Left lung (tissue), 10 donors: ENCODE measurements around the gene FREM1. TPM values are rescaled to one million over a fixed set of nuclear protein-coding genes. Genes with fewer than 3 reads are reported as not detected.

ENCODE experiments used
- ATAC-seq: fragments of 200-7000 bp; cut with Tn5 transposase; one replicate; pipeline ENCODE4 v1.9.1; 2020; ENCODE audit warnings: moderate library complexity
- DNase-seq, 4 donors: peaks; one replicate each; pipeline ENCODE4 v3.0.0-alpha.2; 2013 to 2020
- H3K27ac ChIP-seq, 2 donors: fragments of 200-600 bp; sonication (generic) in 1 of 2; one replicate each; pipeline versions ENCODE4 v1.5.0 to v1.8.0; 2020 to 2021
- H3K27me3 ChIP-seq, 2 donors: fragments of 200-600 bp; sonication (generic) in 1 of 2; one replicate each; pipeline versions ENCODE4 v1.5.0 to v1.8.0; 2020 to 2021
- H3K36me3 ChIP-seq, 2 donors: fragments of 200-600 bp; sonication (generic) in 1 of 2; one replicate each; pipeline versions ENCODE4 v1.5.0 to v1.8.0; 2020 to 2021
- H3K4me1 ChIP-seq, 2 donors: fragments of 200-600 bp; one replicate each; pipeline ENCODE4 v1.8.0; 2021
- H3K4me3 ChIP-seq, 2 donors: fragments of 200-600 bp; sonication (generic) in 1 of 2; one replicate each; pipeline versions ENCODE4 v1.5.0 to v1.8.0; 2020 to 2021; ENCODE audit warnings: mild to moderate bottlenecking in 1 of 2
- H3K9me3 ChIP-seq, 2 donors: fragments of 200-600 bp; sonication (generic) in 1 of 2; one replicate each; pipeline versions ENCODE4 v1.5.0 to v1.8.0; 2020 to 2021
- CTCF ChIP-seq, 2 donors: fragments of 200-600 bp; sonication (generic) in 1 of 2; IDR thresholded peaks; one replicate each; pipeline versions ENCODE4 v1.5.0 to v1.8.0; 2021; ENCODE audit warnings: antibody characterized with exemption in 2 of 2
- intact Hi-C, 2 donors: fragments of 100-400 bp; cut with DNase I; formaldehyde crosslinking; loops; one replicate each; pipeline versions ENCODE4 v1.11.2 to v1.14.2; 2022
- polyA plus RNA-seq, 6 donors: library from polyadenylated mRNA; unstranded; fragments of 120-200 nt; gene quantifications; one replicate each; pipeline ENCODE4 v1.2.1, GENCODE V29; 2013; ENCODE audit not compliant: insufficient read length in 6 of 6
- total RNA-seq, 2 donors: library from RNA; stranded (reverse); fragmentation: NEBNext Ultra II Directional; extraction: Animal tissue kit (Norgen Biotek cat#: 25700); gene quantifications; one replicate each; pipeline ENCODE4 v1.2.1, GENCODE V29; 2021
- donor health status: DM: no; HTN: yes; CAD: no.
- donor health status: DM: no; HTN: no; CAD: no.

Gene FREM1
- total and polyA plus RNA-seq, 8 donors = 2.4 to 104 (median 66.4) TPM

GRCh38 chr9:14719231-14719923 is 190.9 kb downstream of the FREM1 start:
- no peak for ATAC-seq
- Histone ChIP-seq H3K4me1 (no peaks in the 10 kb centered on the region), H3K27me3 (peaks cover 0 to 4% of the 10 kb centered on the region in 2 donors), H3K27ac (no peak overlapping the region), H3K36me3 (no peaks in the 10 kb centered on the region), H3K9me3 (no peaks in the 10 kb centered on the region), H3K4me3 (no peak overlapping the region)
- intact Hi-C loops = no loop called here
- DNase-seq = no peak
- no peak for TF ChIP-seq CTCF (IDR thresholded peaks at IDR 0.05)

GRCh38 chr9:14715102-14715501 is 195.1 kb downstream of the FREM1 start:
- Histone ChIP-seq H3K27ac (no peak overlapping the region), H3K4me1 (no peaks in the 10 kb centered on the region), H3K9me3 (no peaks in the 10 kb centered on the region), H3K36me3 (no peaks in the 10 kb centered on the region), H3K27me3 (peaks cover 0 to 2% of the 10 kb centered on the region in 2 donors), H3K4me3 (no peak overlapping the region)
- ATAC-seq (no peak), DNase-seq (no peak)
- no peak for TF ChIP-seq CTCF (IDR thresholded peaks at IDR 0.05)
- intact Hi-C loops = no loop called here

DNA sequence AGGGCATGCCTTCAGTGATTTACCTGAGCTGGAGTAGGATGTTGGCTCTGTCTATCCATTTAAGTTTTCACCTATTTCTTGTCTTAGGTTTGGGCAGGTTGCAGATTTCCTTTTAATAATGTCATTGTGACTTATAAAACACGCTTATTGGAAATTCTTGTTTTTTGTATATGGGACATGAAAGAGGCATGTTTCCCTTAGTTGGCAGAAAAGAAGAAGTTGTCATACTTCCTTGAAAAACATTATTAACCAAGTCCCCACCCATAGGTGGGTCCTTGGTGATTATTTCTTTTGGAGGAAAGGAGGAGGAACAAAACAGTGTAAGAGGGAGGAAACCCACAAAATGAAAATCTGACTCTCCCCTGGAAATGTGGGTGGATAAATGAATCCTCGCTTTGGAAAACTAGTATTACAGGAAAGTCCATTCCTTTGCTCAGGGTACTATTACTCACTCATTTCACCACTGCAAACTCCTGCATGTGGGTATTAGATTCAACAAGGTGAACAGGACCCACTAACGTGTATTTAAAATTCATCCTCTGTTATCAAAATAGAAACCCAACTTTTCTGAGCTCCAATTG is 197.0 kb downstream of the FREM1 start:
- Histone ChIP-seq H3K4me3 (no peak overlapping the region), H3K4me1 (no peaks in the 10 kb centered on the region), H3K27ac (no peak overlapping the region), H3K27me3 (no peaks in the 10 kb centered on the region), H3K36me3 (no peaks in the 10 kb centered on the region), H3K9me3 (no peaks in the 10 kb centered on the region)
- ATAC-seq (no peak), DNase-seq (no peak)
- no peak for TF ChIP-seq CTCF (IDR thresholded peaks at IDR 0.05)
- intact Hi-C loops = no loop called here

- intact Hi-C loops = no loop called here
- no peak overlapping the region for H3K27ac ChIP-seq
- ATAC-seq = no peak
- no peak for TF ChIP-seq CTCF (IDR thresholded peaks at IDR 0.05)
- no peaks in the 10 kb centered on the region for H3K36me3 ChIP-seq
- peaks cover 0 to 20% of the 10 kb centered on the region in 2 donors for H3K9me3 ChIP-seq
- no peak overlapping the region for H3K4me3 ChIP-seq
- no peaks in the 10 kb centered on the region for H3K4me1 ChIP-seq
- DNase-seq = no peak
- no peaks in the 10 kb centered on the region for H3K27me3 ChIP-seq
Measured at GRCh38 chr9:14710804-14711203, 199.4 kb downstream of the FREM1 start.

GRCh38 chr9:14706530-14707140 is 203.6 kb downstream of the FREM1 start:
- no peak for TF ChIP-seq CTCF (IDR thresholded peaks at IDR 0.05)
- no peak for DNase-seq
- intact Hi-C loops = no loop called here

More at GRCh38 chr9:14706530-14707140, 203.6 kb downstream of the FREM1 start:
- H3K4me1 ChIP-seq = no peaks in the 10 kb centered on the region
- ATAC-seq = no peak
- H3K27ac ChIP-seq = no peak overlapping the region
- H3K36me3 ChIP-seq = no peaks in the 10 kb centered on the region
- H3K27me3 ChIP-seq = peaks cover 0 to 8% of the 10 kb centered on the region in 2 donors
- H3K4me3 ChIP-seq = no peak overlapping the region
- peaks cover 0 to 36% of the 10 kb centered on the region in 2 donors for H3K9me3 ChIP-seq
